HG02852 (cell line): ENCODE results near the gene SI.
"Not testable (repeated sequence)": the region's sequence is repeated elsewhere in the genome, so short reads cannot be mapped to it uniquely, and the experiment has no call there.

Source experiments
- ATAC-seq: cut with Tn5 transposase; IDR thresholded peaks from one replicate; pipeline ENCODE4 v1.9.1; 2021; ENCODE audit warnings: mild to moderate bottlenecking, moderate library complexity; ENCODE audit not compliant: unreplicated experiment

SI gene

DNA sequence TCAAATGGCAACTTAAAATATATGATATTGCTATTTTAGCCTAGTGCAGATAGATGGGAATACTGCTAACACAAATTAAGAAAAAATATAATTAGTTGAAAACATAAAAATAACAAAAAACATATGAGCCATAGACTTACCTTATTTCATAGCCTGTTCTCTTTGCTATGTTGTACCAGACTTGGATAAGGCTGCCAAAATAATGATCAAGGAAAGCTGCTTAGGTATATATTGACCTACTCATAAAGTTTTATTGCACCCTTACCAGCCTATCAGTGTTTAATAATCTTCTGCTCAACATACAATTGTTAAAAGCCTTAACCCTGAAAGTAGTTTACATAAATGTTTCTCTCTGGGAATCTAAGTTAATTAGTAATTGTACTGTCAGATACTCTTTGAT is at the start of gene SI:
Gene SI, minus strand, starts transcription at position 204 of the 400 bp plus-strand sequence. CDS start 2,484 bp downstream, outside the sequence.
- no peak for ATAC-seq

DNA sequence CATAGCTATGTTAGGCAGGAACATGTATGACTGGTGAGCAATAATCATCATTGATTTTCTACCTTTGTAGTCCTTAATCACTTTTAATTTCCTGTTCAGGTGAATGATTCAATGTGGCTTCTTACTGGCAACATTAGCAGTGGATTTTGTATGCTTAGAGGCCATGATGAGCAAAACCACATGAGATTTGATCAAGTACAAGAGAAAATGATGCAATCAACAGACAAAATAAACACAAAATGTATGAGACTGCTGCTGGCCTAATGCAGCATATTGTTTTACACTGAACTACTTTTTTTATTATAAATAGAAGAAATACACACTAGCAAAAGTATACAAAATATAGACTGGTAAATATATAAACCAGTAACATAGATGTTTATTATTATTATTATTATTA is 47.5 kb upstream of the SI start:
- no peak for ATAC-seq

GRCh38 chr3:165111401-165111800 is 33.1 kb upstream of the SI start:
- ATAC-seq = no peak

GRCh38 chr3:165103616-165104015 is 25.3 kb upstream of the SI start:
- no peak for ATAC-seq

GRCh38 chr3:165082650-165083049 is 4.4 kb upstream of the SI start:
- no peak for ATAC-seq

DNA sequence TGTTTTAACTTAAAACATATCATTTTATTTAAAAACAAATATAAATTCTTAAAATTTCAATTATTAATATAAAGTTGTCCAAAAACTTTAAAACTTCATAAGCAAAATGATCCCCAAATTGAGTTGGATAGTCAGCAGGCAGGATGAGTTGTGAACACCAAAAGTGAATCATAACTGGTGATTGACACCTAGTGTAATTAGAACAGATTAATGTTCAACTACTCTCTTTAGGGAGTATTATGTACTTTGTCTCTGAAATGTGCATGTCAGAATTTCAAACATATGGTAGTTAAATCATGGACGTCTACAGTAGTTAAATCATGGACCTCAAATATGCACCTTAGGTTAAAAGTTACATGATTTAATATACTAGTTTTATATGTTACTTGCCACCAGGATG is 2.9 kb upstream of the SI start:
- ATAC-seq = no peak

- no peak for ATAC-seq
These were observed 2.6 kb downstream of the SI start for GRCh38 chr3:165075695-165076094.

GRCh38 chr3:165070682-165071081 is 7.6 kb downstream of the SI start:
- ATAC-seq = no peak

GRCh38 chr3:165056510-165056909 is 21.8 kb downstream of the SI start:
- no peak for ATAC-seq

DNA sequence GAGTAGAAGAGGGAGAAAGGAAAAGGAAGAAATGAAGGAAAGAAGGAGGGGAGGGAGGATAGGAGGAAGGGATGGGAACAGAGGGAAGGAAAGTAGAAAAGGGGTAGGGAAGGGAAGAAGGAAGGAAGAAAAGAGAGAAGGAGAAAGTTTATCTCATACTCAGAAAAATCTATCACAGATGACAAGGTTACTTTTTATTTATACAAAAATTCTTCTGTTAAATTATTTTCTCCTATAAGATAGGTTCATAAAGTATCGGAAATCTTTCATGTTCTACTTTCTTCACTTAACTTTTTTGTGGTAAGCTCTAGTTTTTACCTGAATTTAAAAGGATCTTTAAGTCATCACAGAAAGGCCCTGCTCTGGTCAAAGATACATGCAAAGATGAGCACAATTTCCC is 38.1 kb downstream of the SI start:
- no peak for ATAC-seq

GRCh38 chr3:165011557-165011956 is 66.7 kb downstream of the SI start:
- ATAC-seq = no peak

DNA sequence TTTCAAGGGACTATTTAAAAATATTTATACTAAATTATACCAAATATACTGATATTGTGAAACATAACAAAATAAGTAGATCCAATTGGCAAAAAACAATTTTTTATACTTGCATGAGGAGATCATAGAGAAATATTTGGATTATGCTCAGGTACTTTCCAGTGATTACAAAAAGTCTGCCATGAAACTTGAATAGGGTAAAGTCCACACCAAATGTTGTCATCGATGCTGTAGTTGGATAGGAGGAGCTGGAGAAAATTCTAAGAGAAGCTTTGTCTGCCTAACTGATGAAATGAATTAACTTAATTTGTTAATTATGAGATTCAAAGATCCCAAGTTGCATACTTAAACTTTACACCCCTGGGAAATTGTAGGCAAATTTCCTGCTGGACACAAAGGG is 93.3 kb downstream of the SI start:
- no peak for ATAC-seq

GRCh38 chr3:164962610-164963009 is 115.7 kb downstream of the SI start:
- no peak for ATAC-seq

DNA sequence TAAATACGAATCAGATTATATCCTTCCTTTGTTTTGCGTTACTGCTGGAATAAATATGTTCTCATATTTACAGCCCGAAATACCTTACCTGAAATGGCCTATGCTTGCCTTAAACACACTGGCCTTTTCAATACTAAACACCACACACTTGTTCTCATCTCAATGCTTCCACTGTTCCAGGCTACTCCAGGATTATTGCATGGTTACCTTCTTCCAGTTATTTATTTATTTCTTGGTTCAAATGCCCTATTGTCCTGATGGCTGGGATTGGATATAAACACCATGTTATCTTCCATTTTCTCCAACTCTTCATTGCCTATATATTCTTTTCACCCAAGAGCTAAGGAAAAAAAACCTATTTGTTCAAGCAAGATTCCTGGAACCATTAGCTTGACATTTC is 125.3 kb downstream of the SI start:
- ATAC-seq = no peak

- ATAC-seq = not testable (repeated sequence)
These were observed 126.9 kb downstream of the SI start for GRCh38 chr3:164951403-164951802.

GRCh38 chr3:164940745-164941144 is 137.6 kb downstream of the SI start:
- no peak for ATAC-seq

DNA sequence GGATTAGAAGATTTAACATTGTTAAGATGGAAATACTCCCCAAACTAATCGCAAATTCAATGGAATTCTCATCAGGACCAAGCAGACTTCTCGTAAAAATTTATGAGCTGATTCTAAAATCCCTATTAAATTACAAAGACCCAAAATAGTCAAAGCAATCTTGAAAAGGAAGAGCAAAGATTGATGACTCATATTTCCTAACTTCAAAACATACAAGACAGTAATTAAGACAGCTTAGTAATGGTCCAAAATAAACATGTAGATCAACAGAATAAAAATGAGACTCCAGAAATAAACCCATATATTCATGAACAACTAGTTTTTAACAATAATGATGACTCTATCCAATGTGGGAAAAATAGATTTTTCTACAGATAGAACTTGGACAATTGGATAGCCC is 148.7 kb downstream of the SI start:
- no peak for ATAC-seq
